ENCODE results near the gene ATAD3A. TPM values are rescaled to one million over a fixed set of nuclear protein-coding genes. Genes with fewer than 3 reads are reported as not detected.

ATAD3A gene
- total and polyA plus RNA-seq, 2 of the 4 experiments (the other 2 are of a cell fraction), result 27.2 to 34.0 TPM

DNA sequence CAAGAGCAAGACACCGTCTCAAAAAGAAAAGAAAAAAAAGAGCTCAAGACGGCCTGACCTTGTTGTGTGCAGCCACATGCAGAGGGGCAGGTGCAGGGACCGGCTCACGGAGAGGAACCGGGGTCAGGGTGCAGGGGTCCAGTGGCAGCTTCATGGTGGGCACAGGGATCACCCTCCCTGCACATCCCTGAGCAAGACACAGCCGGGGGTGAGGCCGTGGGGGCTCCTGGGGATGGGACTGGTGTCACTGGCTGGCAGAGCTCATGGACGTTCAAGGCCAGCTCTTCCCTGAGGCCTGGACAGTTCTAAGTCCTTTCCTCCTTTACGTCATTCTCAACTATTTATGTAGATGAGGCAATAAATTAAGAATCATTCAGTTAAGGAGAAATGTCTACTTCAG is 35.0 kb downstream of the ATAD3A start:
- no peak for DNase-seq
- Histone ChIP-seq H3K4me3 (ENCODE audit: insufficient read depth, low read depth, low read length) (no peak overlapping the region), H2AFZ (replicated peaks; ENCODE audit: low read length, poor library complexity) (no peak overlapping the region), H3K9me1 (ENCODE audit: insufficient read depth, low read length) (no peaks in the 10 kb centered on the region), H3K9me3 (ENCODE audit: control insufficient read depth, insufficient read depth, low read length) (no peaks in the 10 kb centered on the region), H2BK5ac (ENCODE audit: low read depth, low read length, poor library complexity, severe bottlenecking) (no peak overlapping the region), H2BK120ac (ENCODE audit: low read depth, low read length) (no peak overlapping the region), H3K9ac (ENCODE audit: low read depth, low read length) (no peak overlapping the region), H2BK15ac (ENCODE audit: low read depth, low read length) (no peak overlapping the region), H3K4me2 (ENCODE audit: low read depth, low read length) (no peak overlapping the region), H3K56ac (ENCODE audit: extremely low read depth, insufficient read depth, low read length) (no peak overlapping the region), H2AK9ac (replicated peaks; ENCODE audit: low read depth, low read length, poor library complexity) (no peak overlapping the region), H3K36me3 (ENCODE audit: control insufficient read depth, insufficient read depth, low read length) (peaks cover 18% of the 10 kb centered on the region; the same call in 1 of the 2 replicates), H3K27me3 (ENCODE audit: control insufficient read depth, insufficient read depth, low read length) (no peaks in the 10 kb centered on the region), H2AK5ac (ENCODE audit: low read depth, low read length) (no peak overlapping the region), H4K8ac (ENCODE audit: low read depth in 2 of 2, low read length in 2 of 2) (no peak overlapping the region), H2BK20ac (ENCODE audit: low read depth, low read length) (no peak overlapping the region), H3K23ac (ENCODE audit: low read depth, low read length) (no peak overlapping the region), H3K4ac (ENCODE audit: low read depth, low read length) (no peak overlapping the region), H3K4me1 (ENCODE audit: control insufficient read depth, insufficient read depth, low read length) (peaks cover 6% of the 10 kb centered on the region; the same call in 1 of the 2 replicates), H4K20me1 (ENCODE audit: insufficient read depth, low read length) (peaks cover 35% of the 10 kb centered on the region), H3K27ac (ENCODE audit: insufficient read depth, low read length) (no peak overlapping the region), H3K79me1 (ENCODE audit: low read depth in 1 of 2, low read length in 2 of 2) (peaks cover 13 to 63% of the 10 kb centered on the region in 2 experiments), H4K5ac (ENCODE audit: low read depth, low read length) (no peak overlapping the region), H3K14ac (replicated peaks; ENCODE audit: low read depth, low read length) (no peak overlapping the region), H4K91ac (ENCODE audit: insufficient read depth, low read depth, low read length) (no peak overlapping the region), H3K18ac (ENCODE audit: low read depth, low read length) (no peak overlapping the region)
- in situ Hi-C loops (cut with MboI; ENCODE audit: low sequenced_read_pairs), result no loop called here
- dilution Hi-C loops (cut with HindIII; ENCODE audit: low sequenced_read_pairs, unreplicated experiment), result no loop called here
- ATAC-seq (ENCODE audit: low read depth), result no peak
- BruUV-seq (replicated peaks), result no TSS peak
- 100% methylated on average over 3 of the region's 9 CpGs; no CpG with 5 or more reads in 1 of the 2 experiments for WGBS, 2 experiments (ENCODE audit: extremely low coverage in 2 of 2, insufficient read length in 1 of 2)
- POLR2A ChIA-PET (ENCODE audit: unreplicated experiment), result interaction anchor here (0.5 kb wide), 1 partner anchor 10 kb away, joined by 3 read pairs; no protein-coding TSS in a partner anchor
- intact Hi-C loops (cut with micrococcal nuclease), result no loop called here
- CTCF ChIA-PET, result no interaction called here
- TF ChIP-seq CEBPB (IDR thresholded peaks at IDR 0.05; ENCODE audit: low read depth, low read length) (no peak), MAFK (IDR thresholded peaks at IDR 0.05; ENCODE audit: low read depth, low read length) (no peak), RFX5 (IDR thresholded peaks at IDR 0.05; ENCODE audit: low read depth, low read length) (no peak), FOS (IDR thresholded peaks at IDR 0.05; ENCODE audit: low read depth, low read length) (no peak), NFE2L2 (IDR thresholded peaks at IDR 0.05; ENCODE audit: low read depth, low read length) (no peak), POLR2A (IDR thresholded peaks at IDR 0.05; ENCODE audit: low read depth, low read length) (no peak), MXI1 (IDR thresholded peaks at IDR 0.05; ENCODE audit: borderline replicate concordance, low read depth, low read length) (no peak), RAD21 (IDR thresholded peaks at IDR 0.05; ENCODE audit: low read length) (no peak), CHD1 (IDR thresholded peaks at IDR 0.05; ENCODE audit: low read depth, low read length) (no peak), BHLHE40 (IDR thresholded peaks at IDR 0.05; ENCODE audit: low read depth, low read length) (no peak), MAZ (IDR thresholded peaks at IDR 0.05; ENCODE audit: borderline replicate concordance, low read depth, low read length) (no peak), SMC3 (IDR thresholded peaks at IDR 0.05; ENCODE audit: low read depth, low read length) (no peak), RCOR1 (IDR thresholded peaks at IDR 0.05; ENCODE audit: insufficient replicate concordance, low read length) (no peak)
- TF ChIP-seq, protein P1, sequence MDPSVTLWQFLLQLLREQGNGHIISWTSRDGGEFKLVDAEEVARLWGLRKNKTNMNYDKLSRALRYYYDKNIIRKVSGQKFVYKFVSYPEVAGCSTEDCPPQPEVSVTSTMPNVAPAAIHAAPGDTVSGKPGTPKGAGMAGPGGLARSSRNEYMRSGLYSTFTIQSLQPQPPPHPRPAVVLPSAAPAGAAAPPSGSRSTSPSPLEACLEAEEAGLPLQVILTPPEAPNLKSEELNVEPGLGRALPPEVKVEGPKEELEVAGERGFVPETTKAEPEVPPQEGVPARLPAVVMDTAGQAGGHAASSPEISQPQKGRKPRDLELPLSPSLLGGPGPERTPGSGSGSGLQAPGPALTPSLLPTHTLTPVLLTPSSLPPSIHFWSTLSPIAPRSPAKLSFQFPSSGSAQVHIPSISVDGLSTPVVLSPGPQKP (IDR thresholded peaks at IDR 0.05; ENCODE audit: borderline replicate concordance, low read depth, low read length), result no peak
- TF ChIP-seq, protein P2, sequence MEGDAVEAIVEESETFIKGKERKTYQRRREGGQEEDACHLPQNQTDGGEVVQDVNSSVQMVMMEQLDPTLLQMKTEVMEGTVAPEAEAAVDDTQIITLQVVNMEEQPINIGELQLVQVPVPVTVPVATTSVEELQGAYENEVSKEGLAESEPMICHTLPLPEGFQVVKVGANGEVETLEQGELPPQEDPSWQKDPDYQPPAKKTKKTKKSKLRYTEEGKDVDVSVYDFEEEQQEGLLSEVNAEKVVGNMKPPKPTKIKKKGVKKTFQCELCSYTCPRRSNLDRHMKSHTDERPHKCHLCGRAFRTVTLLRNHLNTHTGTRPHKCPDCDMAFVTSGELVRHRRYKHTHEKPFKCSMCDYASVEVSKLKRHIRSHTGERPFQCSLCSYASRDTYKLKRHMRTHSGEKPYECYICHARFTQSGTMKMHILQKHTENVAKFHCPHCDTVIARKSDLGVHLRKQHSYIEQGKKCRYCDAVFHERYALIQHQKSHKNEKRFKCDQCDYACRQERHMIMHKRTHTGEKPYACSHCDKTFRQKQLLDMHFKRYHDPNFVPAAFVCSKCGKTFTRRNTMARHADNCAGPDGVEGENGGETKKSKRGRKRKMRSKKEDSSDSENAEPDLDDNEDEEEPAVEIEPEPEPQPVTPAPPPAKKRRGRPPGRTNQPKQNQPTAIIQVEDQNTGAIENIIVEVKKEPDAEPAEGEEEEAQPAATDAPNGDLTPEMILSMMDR (conservative IDR thresholded peaks at IDR 0.05; ENCODE audit: low read depth, low read length), result no peak
- TF ChIP-seq, protein P3, sequence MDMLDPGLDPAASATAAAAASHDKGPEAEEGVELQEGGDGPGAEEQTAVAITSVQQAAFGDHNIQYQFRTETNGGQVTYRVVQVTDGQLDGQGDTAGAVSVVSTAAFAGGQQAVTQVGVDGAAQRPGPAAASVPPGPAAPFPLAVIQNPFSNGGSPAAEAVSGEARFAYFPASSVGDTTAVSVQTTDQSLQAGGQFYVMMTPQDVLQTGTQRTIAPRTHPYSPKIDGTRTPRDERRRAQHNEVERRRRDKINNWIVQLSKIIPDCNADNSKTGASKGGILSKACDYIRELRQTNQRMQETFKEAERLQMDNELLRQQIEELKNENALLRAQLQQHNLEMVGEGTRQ (IDR thresholded peaks at IDR 0.05; ENCODE audit: low read depth, low read length), result no peak

Measured in IMR-90 (cell line).